GM21717 (cell line): ENCODE measurements around the gene CHEK1.

Source experiments
- ATAC-seq: cut with Tn5 transposase; IDR thresholded peaks from one replicate; pipeline ENCODE4 v1.9.1; 2021; ENCODE audit warnings: mild to moderate bottlenecking, moderate library complexity; ENCODE audit not compliant: unreplicated experiment

The CHEK1 gene

DNA sequence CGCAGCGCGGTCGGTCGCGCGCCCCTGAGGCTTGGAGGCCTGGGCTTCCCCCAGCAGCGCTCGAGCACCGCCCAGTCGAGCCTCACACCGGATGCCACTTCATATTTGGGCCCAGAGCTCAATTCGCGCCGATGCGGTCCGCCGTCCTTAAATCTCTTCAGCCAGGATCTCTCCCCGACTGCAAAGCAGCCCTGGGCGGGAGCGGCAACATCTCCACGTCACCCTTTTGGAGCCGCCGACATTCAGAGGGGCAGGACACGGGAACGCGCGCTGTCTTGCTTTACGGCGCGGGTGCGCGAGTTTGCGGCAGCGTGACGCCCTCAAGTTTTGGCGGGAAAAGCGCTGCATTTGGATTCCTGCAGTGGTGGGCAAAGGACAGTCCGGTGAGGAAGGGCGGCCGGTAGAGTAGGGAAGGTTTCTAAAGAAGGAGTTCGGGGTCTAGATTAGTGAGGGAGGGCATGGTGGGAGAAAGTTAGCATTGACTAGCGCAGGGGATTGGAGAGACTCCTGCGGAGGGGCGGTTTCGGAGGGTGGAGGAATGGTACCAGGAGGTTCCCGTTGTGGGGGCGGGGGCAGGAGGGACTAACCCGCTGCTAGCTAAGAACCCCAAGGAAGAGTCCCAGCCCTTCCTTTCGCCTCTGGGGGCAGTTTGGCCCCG, 796 bp downstream of the CHEK1 start:
- ATAC-seq, result peak; percentile 85

DNA sequence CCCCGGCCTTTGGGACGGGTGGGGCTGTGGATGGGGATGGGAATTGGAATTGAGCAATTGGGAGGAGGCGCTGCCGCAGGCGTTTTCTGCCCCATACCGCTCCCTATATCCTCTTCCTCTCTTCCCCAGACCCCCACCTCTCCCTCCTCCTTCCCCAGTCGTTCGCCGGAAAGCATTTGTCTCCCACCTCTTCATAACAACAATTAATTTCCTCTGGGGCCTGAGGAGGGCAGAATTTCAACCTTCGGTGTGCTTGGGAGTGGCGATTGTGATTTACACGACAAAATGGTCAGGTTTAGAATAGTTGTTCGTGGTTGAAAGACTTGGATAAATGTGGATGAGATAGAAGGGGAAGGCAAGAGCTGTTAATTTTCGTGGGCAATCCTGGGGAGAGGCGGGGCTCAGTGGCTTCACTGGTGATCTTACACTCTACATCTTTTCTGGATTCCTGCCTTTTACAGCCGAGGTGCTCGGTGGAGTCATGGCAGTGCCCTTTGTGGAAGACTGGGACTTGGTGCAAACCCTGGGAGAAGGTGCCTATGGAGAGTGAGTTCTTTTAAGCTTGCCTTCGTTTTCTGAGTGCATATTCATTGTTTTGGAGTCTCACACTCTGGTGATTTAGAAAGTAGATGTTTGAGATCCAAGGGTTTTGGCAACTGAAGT, 1.5 kb downstream of the CHEK1 start:
- ATAC-seq, result peak; percentile 38

DNA sequence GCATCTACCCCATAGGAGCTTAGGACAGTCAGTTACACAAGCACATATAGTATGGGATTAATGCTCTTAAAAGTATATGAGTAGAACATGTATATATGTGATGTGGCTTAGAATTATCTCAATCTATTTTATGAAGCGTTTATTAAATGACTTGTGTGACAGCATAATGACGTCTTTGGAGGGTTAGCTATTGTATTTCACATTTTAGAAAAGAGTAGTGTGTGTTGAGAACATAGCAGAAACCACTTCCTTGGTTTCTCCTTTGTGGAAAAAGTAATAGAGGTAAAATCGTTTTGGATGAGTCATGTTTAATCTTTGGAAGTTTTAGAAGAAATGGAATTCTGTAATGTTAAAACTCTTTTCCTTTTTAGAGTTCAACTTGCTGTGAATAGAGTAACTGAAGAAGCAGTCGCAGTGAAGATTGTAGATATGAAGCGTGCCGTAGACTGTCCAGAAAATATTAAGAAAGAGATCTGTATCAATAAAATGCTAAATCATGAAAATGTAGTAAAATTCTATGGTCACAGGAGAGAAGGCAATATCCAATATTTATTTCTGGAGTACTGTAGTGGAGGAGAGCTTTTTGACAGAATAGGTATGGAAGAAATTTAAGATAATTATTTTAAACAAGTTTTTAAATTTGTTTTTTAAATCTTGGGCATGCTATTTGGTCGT, 2.4 kb downstream of the CHEK1 start:
- ATAC-seq, result no peak

DNA sequence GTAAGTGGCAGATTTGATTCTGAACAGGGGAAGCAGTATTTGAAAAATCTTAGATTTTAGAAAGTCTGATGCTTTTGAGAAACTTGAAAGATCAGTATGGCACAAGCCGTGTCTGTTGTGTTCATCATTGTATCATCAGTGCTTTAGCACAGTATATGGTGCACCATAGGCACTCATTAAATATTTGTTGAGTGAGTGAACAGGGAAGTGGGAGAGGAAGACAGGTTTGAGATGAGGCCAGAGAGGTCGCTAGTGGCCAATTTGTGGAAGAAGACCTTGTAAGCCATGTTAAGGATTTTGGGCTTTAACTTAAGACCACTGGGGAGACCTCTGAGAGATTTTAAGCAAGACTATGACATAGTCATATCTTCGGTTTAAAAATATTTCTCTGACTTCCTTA, 12.9 kb downstream of the CHEK1 start:
- no peak for ATAC-seq

DNA sequence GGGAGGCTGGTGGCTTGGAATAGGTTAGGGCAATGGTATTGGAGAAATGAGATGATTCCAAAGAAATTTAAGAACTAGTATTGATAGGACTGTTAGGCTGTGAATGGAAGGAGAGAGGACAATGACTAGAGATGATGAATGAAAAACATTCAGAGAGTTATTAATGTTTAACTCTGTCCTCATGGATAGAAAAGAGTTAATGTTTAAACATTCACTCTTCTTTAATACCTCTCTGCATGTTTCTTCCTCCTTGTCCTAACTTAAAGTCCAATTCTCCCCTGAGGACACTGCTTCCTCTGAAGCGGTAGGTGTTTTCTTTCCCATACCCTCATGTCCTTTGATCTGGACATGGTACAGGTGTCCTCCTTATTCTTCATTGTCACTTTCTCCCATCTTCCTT, 13.4 kb downstream of the CHEK1 start:
- no peak for ATAC-seq

DNA sequence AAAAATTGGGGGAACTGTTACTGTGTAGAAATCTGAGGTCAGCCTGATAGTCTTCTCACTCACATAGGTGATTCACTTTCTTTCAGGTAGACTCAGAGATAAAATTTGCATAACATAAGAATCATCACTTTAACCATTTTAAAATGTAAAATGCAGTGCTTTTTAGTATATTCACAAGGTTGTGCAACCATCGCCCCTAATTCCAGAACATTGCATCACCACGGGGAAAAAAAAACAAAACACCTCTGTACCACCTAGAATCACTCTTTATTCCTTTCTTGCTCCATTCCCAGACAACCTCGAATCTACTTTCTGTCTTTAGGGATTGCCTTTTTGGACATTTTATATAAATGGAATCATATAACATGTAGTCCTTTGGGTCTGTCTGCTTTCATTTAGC, 20.9 kb downstream of the CHEK1 start:
- no peak for ATAC-seq

DNA sequence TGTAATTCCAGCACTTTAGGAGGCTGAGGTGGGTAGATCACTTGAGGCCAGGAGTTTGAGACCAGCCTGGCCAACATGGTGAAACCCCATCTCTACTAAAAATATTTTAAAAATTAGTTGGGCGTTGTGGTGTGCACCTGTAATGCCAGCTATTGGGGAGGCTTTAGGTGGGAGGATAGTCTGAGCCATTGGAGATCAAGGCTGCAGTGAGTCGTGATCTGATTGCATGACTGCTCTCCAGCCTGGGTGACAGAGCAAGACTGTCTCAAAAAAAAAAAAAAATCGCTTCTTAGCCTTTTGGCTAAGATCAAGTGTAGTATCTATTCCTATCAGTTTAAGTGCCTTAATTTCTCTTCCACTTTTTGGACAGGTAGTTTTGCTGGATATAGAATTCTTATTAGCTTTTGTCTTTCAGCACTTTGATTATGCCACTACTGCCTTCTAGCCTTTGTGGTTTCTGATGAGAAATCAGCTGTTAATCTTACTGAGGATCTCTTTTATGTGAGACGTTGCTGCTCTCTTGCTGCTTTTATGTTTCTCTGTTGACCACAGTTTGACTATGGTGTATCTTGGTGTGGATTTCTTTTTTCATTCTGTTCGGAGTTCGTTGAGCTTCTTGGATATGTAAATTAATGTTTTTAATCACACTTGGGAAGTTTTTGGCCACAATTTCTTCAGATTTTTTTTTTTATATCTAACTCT, 24.7 kb downstream of the CHEK1 start:
- ATAC-seq, result no peak

DNA sequence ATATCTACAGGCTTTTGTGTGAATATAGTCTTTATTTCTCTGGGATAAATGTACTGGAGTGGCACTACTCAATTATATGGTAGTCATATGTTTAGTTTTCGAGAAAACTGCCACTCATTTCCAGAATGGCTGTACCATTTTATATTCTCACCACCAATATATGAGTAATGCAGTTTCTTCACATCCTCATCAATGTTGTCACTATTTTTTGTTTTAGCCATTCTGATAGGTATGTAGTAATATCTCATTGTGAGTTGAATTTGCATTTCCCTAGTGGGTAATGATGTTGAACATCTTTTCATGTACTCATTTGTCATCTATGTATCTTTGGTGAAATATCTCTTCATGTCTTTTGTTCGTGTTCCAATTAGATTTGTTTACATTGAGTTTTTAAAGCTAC, 37.7 kb downstream of the CHEK1 start:
- no peak for ATAC-seq

DNA sequence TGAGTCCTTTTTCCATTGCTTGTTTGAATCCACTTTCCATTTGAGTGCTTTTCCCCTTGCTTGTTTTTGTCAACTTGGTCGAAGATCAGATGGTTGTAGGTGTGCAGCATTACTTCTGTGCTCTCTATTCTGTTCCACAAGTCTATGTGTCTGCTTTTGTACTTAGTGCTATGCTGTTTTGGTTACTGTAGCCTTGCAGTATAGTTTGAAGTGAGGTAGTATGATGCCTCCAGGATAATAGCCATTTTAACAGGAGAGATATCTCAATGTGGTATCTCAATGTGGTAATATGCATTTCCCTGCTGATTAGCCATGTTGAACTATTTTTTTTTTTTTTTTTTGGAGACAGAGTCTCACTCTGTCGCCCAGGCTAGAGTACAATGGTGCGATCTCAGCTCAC, 38.9 kb downstream of the CHEK1 start:
- ATAC-seq, result no peak

DNA sequence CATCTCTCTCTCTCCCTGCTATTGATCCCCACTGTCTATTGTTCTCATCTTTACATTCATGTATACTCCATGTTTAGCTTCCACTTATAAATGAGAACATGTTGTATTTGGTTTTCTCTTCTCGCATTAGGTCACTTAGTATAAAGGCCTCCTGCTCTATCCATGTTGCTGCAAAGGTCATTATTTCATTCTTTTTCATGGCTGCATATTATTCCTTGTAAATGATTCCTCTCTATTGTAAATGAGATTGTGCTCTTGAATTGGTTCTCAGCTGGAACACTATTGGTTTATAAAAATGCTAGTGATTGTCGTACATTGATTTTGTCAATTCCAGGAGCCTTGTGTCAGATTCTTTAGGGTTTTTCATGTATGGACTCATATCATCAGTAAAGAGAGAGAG, 42.2 kb downstream of the CHEK1 start:
- ATAC-seq, result no peak

DNA sequence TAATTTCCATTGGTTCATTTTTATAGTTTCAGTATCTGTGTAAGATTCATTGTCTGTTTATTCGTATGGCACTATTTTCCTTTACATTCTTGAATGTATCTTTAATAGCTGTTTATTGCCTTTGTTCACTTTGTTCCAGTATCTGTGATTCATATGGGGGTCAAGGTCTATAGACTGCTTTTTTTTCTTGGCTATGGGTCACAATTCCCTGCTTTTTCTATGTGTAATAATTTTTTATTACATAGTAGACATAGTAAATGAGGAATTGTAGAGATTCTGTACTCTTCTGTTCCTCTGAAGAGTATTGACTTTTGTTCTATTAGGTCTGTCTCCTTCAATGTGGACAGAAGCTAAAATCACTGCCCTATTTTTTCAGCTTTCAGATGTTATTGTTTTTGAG, 45.2 kb downstream of the CHEK1 start:
- ATAC-seq, result no peak

DNA sequence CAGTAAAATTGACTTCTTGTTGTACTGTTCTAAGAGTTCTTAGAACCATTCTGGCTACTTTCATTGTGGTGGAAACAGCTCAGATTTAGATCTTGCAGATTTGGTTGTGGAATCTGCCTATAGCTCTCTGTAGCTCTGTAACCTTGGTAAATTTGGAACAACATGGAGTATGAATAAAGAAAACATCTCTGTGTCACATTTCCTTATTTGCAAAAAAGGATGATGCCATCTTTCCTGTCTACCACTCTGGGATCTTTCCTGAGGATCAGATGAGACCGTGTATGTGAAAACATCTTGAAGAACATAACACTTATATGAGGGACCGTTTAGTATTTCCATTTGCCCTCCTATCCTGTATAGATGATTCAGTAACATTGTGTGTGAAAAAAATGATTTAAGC, 46.6 kb downstream of the CHEK1 start:
- no peak for ATAC-seq

DNA sequence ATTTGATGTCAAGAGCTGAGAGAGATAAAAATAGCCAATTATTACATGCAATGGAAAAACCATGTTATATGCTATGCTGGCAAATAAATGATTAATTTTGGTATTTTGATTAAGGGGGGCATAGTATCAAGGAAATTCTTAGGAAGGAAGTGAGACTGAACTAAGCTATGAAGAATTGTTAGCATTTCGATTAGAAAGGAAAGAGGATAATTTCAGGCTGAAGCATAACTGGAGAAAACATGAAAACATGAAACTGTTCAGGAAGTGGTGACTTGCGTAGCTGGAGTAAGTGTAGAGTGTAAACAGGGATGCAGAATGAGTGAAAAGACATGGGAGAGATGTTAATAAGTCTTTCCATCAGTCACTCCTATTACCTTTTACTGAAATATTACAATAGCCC, 49.2 kb downstream of the CHEK1 start:
- no peak for ATAC-seq

DNA sequence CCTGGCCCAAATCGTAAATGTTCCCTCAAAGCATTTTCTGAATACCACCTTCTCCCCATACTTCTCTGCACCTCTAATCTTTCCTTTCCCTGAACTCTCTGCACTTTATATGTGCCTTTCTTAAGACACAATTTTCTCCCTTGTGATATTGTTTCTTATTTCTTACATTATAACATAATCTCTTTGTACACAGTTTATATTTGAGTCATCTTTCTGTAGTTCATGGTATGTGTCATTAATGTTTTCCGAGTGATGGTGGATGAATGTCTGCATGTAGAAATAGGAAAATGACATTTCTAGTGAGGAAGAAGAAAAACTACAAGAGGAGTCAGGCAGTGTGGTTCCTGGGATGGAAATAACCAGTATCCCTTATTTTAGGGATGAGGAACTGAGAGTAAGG, 50.2 kb downstream of the CHEK1 start:
- no peak for ATAC-seq

DNA sequence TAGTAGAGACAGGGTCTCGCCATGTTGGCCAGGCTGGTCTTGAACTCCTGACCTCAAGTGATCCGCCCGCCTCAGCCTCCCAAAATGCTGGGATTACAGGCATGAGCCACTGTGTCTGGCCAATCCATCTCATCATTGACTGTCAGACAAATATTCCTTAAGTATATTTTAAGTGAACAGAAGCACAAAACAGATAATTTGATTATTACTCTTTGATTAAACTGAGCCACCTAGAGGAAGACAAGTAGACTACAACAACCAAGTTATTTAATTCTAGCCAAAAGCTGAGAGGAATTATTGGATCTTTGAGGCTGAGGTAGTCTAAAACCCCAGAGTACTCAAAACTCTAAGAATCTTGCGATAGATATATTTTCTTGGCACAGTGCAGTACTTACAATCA, 54.4 kb downstream of the CHEK1 start:
- ATAC-seq, result no peak

DNA sequence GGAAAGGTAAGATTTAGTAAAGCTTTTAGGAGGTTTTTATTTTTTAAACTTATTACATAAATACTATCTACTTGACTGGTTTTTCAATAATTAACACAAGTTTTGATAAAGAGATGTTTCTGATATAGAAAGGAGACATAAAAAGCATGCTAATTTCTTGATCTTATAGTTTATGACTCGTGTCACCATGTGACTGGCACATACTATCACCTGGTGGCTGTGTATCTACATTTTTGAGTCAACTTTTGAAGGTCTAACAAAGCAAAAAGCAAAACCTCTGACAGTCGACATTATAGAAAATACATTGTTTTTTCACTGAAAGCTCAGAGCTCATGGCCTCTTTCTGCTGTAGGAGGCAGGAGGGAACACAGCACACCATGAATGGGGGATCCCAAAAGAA, 54.9 kb downstream of the CHEK1 start:
- no peak for ATAC-seq

DNA sequence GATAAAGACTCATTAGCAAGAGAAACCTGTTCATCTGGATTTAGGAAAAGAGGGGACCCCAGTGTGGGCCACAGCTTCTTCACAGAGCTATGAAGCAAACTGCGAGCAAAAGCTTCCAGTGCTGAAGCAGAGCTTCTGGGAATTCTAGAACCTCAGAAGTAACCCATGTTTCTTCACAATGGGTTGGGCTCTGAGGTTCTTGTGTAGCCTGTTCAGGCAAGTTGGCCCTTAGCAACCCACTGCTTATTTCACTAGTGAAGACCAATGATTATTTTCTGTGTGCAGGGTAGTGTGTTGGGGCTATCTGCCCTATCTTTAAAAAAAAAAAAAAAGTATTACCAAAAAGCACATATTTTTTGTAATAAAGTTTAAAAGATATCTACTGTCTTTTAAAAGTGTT, 55.8 kb downstream of the CHEK1 start, which contains the start of gene ACRV1:
Gene ACRV1, minus strand, starts transcription at position 101 of the 400 bp plus-strand sequence. Its CDS starts 67 bp downstream, at position 34.
- no peak for ATAC-seq

DNA sequence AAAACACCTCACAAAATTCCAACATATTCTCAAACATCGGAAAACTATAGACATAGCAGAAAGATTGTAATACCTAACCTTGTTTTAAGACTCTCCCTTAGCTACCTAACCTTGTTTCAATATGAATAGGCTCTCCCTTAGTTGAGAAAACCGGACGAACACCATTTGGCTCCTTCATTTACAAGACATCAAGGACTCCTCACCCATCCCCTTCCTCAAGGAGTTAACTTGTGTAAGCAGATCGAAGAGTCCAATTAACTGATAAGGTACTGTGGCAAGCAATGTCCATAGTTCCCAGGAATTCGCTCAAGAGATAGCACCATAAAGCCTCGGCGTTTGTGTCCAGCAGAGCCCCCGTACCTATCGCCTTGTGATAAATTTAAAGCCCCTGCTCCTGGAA, 60.3 kb downstream of the CHEK1 start:
- ATAC-seq, result no peak

DNA sequence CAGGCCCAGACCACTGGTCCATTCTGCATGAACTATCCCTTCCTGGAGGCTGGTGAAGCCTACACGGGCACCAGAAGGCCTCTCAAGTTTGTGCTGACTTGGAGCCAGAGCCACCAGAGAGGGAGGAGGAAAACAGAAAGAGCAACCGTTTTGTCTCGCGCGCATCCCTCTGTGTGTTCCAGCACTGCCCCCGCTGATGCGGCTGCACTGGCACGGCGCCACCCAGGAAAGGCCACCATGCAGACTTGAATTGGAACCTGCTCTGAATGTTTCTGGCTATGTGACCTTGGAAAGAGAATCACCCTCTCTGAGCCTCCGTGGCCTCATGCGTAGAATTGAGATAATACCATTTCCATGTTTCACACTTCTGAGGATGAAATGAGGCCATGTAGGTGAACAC, 63.1 kb downstream of the CHEK1 start:
- no peak for ATAC-seq

DNA sequence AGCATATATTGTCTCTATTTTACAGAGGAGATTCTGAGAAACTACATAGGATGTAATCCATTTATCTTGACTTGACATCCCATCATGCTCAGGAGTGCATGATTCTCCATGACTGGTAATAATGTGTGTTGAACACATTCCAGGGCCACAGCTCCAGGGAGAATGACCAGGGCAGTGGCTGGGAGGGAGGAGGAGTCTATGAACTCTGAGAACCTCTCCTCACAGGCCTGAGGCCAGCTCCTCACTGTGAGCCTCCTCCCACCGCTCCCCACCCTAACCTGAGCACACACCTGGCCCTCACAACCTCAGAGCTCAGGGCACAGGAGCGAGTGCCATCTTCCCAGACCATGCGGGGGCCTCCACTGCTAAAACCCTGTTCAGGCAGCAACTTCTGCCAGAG, 63.7 kb downstream of the CHEK1 start:
- no peak for ATAC-seq

DNA sequence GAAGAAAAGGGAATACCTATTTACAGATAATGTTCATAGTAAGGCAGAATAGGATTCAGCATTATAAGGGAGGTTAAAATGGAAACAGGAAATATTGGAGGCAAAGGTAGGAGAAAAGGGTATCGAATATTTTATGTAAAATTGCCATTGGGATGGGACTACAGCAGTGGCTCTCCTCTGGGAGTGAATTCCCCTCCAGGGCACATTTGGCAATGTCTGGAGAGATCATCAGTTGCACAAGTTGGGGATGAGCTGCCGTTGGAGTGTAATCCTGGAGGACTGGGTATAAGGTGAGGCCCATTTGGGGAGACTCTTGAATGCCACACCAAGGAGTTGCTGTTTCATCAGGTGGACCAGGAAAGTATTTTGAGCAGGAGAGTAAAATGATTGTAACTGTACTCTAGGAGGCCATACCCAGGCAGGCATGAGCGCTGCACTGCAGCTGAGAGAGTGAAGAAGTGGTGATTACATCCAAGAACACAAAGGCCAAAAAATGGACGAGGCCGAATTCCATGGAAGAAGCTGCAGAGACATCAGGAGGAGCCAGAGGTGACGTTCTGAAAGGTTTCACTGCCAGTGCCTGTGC, 64.4 kb downstream of the CHEK1 start:
- no peak for ATAC-seq
